Lower leg skin (tissue), 3 donors: ENCODE results near the gene UPP2.

Experiments
- POLR2A ChIP-seq, 2 donors: fragments of 450-650 bp; IDR thresholded peaks; one replicate each; pipeline ENCODE4 v1.6.1; 2016 to 2017; ENCODE audit warnings: antibody characterized with exemption in 2 of 2, mild to moderate bottlenecking in 1 of 2, moderate library complexity in 1 of 2
- TF ChIP-seq, protein P1 (sequence below), 3 donors: fragments of 450-650 bp; IDR thresholded peaks; one replicate each; pipeline ENCODE4 v1.5.1; 2016; ENCODE audit warnings: antibody characterized with exemption in 3 of 3, mild to moderate bottlenecking in 3 of 3, moderate library complexity in 2 of 3

DNA sequence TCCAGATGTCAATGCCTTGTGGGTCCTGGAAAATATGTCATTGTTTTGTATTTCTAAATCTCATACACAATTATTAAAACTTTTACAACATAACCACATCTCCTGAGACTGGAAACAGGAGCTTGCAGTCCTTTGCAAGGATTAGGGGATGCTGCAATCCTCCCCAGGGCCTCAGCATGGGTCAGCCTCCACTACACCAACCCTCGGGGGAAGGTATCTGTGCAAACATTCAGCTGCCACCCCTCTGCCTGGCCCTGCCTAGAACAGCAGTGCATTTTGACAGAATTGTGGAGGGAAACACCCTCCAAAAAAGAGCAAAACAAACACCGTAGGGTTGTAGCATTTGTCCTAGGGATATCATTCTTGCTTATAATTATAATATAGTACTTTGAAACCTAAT lies 4.2 kb upstream of the UPP2 start:
- TF ChIP-seq, protein P1, sequence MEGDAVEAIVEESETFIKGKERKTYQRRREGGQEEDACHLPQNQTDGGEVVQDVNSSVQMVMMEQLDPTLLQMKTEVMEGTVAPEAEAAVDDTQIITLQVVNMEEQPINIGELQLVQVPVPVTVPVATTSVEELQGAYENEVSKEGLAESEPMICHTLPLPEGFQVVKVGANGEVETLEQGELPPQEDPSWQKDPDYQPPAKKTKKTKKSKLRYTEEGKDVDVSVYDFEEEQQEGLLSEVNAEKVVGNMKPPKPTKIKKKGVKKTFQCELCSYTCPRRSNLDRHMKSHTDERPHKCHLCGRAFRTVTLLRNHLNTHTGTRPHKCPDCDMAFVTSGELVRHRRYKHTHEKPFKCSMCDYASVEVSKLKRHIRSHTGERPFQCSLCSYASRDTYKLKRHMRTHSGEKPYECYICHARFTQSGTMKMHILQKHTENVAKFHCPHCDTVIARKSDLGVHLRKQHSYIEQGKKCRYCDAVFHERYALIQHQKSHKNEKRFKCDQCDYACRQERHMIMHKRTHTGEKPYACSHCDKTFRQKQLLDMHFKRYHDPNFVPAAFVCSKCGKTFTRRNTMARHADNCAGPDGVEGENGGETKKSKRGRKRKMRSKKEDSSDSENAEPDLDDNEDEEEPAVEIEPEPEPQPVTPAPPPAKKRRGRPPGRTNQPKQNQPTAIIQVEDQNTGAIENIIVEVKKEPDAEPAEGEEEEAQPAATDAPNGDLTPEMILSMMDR (IDR thresholded peaks at IDR 0.05), result no peak
- TF ChIP-seq POLR2A (IDR thresholded peaks at IDR 0.05), result no peak
